Stimulated activated CD4-positive, alpha-beta T cell treated with anti-CD3 and anti-CD28 coated beads, Interleukin-1b, Interleukin-23, amount 100 ng/mL, for 1 hour (primary cell): Measurements from ENCODE around the gene ZNF771.
"Not testable (repeated sequence)": the region's sequence is repeated elsewhere in the genome, so short reads cannot be mapped to it uniquely, and the experiment has no call there.

Source experiments
- DNase-seq, 2 donors: peaks; one replicate each; pipeline ENCODE4 v3.0.0-alpha.2; 2020; ENCODE audit warnings: low read depth in 2 of 2

Gene ZNF771

DNA sequence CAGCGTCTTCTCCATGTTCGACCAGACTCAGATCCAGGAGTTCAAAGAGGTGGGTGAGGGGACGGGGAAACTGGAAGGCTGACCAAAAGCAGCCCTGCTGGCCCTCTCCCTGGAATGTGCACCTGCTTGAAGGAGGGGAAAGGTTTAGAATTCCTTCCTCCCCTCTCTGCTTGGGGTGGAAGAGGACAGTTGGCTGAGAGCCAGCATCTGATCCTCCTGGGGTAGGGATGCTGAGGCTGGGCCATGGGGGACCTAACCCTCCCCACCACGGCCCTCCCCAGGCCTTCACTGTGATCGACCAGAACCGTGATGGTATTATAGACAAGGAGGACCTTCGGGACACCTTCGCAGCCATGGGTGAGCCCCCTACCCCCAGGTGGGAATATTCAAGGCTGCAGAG lies 31.5 kb upstream of the ZNF771 start:
- no peak for DNase-seq

DNA sequence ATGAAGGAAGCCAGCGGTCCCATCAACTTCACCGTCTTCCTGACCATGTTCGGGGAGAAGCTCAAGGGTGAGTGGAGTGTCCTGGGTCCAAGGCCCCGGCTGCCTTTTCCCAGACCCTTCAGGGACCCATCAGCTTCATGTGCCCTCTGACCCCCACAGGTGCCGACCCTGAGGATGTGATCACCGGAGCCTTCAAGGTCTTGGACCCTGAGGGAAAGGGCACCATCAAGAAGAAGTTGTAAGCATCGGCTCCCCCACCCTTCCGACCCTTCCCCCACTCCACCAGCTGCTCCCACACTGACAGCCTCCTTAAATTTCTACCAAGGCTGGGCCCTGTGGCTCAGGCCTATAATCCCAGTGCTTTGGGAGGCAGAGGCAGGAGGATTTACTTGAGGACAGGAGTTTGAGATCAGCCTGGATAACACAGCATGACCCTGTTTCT lies 30.9 kb upstream of the ZNF771 start:
- no peak for DNase-seq

DNA sequence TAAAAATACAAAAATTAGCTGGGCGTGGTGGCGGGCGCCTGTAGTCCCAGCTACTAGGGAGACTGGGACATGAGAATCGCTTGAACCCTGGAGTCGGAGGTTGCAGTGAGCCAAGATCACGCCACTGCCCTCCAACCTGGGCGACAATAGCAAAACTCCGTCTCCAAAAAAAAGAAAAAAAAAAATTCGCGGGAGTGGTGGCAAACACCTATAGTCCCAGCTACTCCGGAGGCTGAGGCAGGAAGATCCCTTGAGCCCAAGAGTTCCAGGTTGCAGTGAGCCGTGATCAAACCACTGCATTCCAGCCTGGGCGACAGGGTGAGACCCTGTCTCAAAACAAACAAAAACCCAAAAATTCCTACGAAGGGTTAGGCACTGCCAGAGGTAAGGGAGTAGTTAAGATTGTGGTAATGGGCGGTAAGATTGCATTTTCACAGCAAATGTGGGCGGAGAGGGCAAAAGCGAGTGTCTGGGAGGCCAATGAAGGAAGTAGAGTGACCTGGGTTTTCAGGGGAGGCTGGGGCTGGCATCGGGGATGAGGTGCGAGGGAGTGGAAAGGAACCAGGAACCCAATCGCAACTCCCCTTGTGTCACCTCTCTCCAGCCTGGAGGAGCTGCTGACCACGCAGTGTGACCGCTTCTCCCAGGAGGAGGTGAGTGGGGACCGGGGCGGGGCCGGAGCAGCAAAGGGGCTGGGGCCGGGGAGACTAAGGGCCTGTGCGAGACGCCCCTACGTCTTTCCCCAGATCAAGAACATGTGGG lies 30.2 kb upstream of the ZNF771 start:
- no peak for DNase-seq

DNA sequence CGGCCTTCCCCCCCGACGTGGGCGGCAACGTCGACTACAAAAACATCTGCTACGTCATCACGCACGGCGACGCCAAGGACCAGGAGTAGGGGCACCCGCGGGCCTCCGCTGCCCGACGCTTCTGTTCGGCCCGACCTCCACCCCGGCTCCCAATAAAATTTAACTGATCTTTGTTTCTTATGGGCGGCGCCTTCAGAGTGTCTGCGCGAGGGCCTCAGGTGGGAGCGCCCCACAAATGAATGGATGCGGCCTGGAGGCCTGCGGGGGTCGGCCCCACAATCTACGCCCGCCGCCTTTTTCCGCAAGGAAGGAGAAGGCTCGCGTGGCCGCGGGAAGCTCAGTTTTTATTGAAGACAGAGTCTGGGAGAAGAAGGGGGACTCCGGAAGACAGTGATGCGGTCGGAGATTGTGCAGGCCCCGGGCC lies 29.6 kb upstream of the ZNF771 start:
- DNase-seq: peak; percentile 72 to 73

DNA sequence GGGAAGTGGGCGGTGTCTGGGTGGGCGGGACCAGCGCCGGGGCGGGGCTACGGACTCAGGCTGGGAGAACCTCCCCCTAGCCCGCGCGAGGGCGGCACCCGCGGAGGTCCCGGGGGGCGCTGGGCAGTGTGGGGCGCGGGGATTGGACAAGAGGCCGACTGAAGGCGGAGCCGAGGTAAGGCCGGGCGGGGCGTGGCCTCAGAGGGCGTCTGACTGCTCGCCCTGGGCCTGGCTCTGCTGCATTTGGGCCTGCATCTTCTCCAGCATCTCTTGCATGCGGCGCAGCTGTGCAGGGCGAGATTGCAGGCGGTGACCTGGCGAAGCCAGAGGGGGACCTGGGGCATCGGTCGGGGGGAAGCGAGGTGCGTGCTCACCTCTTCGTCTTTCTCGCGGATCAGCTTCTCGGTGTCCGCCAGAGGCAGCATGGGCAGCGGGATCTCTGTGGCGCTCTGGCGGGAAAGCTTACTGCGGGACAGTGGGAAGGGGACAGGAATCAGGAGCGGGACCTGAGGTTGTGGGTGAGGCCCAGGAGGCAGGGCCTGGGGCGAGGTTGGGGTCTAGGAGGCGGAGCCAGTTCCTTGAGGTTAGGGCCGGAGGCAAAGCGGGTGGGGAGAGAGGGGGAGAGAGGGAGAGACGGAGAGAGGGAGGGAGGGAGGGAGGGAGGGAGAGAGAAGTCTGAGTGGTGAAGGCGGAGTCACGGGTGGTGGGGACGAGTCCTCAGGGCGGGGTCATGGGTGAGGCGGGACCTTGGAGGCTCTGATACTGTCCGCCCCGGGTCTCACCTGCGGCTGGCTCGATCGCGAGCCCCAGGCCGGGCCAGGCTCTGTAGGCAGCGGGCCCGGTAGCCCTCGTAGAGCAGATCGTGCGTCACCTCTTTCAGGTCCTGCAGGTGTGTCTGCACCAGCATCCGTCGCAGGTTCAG lies 28.9 kb upstream of the ZNF771 start:
- peak; percentile 99 to 100 for DNase-seq

DNA sequence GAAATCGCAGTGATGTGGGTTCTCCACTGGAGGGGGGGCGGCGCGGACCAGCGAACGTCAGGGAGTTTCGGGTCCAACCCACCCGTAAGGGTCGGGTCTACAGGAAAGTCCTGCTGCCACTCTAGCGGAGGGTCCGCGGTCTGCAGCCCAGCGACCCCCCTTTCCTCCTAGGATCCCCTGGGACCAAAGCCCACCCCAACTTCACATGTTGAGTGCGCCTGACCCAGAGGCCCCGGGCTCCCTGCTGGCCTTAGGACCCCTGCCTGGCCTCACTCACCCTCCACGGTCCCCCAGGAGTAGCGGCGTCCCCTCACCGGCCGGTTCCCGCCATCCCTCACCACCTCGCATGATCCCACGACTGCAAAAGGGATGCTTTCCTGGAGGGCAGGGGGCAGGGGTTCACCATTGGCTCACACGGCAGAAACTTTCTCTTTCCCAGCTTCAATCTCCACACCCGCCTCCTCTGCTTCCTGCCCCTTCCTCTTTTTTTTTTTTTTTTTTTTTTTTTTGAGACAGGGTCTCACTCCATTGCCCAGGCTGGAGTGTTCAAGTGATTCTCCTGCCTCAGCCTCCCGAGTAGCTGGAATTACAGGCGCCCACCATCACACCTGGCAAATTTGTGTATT lies 28.1 kb upstream of the ZNF771 start:
- no peak for DNase-seq

DNA sequence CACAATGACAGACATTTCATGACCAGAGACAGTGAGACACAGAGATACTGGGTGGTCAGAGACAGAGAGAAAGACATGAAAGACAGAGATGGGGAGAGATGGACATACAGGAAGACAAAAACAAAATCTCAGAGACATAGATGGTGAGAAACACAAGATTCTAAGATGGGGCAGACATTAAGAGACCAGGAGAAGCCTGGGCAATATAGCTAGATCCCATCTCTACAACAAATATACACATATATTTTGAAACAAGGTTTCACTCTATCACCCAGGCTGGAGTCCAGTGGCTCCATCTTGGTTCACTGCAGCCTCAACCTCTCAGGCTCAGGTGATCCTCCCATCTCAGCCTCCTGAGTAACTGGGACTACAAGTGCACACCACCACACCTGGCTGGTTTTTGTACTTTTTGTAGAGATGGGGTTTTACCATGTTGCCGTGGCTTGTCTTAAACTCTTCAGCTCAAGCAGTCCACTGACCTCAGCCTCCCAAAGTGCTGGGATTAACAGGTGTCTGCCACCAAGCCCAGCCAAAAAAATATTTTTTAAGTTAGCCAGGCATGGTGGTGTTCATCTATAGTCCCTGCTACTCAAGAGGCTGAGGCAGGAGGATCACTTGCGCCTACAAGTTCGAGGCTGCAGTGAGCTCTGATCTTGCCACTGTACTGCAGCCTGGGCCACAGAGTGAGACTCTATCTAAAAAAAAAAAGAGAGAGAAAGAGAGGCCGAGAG lies 27.2 kb upstream of the ZNF771 start:
- DNase-seq: no peak

DNA sequence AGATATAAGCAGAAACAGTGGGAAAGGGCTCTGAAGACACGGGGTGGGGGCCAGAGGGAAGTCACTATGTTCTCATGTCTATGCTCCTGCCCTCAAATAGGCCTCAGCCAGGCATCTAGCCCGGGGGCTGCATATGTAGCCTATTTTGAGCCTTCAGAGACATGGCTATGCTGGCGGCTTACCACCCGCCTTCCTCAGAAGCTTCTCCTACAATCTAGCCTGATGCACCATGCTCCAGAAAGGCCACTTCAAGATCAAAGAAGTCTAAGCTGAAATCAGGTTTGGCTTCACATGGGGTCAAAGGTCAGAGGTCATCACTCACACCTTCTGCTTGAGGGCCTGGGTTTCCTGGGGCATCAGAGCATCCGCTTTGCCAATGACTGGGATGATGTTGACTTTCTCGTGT lies 26.6 kb upstream of the ZNF771 start:
- DNase-seq: no peak

DNA sequence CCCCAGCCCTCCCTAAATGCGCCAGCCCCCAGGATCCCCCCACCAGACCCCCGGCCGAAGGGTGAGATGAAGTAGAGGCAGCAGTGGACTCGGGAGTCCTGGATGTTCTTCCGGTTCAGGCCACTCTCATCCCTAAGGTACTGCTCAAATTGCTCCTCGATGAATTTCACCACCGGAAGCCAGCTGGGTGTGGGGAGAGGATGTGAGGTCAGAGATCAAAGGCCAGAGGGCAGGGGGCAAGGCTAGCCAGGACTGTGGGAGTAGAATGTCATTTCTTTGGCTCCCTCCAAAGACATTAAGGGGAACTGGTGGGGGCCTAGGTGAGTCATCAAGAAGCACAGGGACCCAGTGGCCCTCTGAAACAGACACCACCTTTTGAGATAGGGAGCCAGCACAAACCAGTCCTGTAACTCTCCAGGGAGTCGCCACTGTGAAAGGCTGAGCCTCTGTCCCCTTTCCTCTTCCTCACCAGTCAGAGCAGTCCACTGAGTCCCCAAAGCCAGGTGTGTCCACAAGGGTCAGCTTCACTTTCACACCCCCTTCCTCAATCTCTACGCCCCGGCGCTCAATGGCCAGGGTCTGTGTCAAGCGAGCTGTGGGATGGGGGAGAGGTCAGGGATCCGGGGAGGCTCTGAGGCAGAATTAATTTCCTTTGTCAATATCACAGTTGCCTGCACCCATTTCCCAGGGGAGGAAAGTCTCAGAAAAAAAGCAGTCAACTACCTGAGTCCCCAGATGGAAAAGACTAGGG lies 25.9 kb upstream of the ZNF771 start:
- no peak for DNase-seq

DNA sequence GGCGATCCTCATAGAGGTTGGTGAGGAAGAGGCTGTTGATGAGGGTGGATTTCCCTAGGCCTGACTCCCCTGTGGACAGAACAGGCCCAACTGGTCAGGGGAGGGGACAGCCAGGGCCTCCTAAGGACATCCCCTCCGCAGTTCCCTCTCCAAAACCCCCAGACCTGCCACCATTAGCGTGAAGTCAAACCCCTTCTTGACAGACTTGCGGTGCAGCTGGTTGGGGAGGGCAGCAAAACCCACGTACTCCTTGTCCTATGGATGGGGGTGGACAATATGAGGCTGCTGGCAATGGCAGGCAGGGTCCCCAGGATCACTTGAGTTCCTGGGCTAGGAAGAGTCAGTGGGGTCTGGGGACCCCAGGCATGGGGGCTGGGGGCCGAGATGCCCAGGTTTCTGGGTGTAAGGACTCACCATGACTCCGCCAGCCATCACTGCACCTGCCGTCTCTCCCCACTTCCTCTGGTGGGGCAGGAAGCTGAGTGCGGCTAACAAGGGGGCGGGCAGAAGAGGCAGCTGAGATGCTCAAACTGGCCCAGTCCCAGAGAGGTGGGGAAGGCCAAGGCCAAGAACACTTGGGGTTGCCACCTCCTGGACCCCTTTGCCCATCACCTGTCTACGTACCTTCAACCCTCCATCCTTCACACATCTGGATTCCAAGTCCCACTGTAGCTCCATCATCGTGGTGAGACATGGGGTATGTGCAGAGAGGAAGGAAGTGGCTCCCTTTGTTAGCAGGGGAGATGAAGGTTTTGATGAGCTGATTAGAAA lies 25.1 kb upstream of the ZNF771 start, which contains the start of gene SEPTIN1:
Gene SEPTIN1, minus strand, starts transcription at position 451 of the 771 bp plus-strand sequence. Its CDS starts 19 bp downstream, at position 432.
- DNase-seq: no peak

DNA sequence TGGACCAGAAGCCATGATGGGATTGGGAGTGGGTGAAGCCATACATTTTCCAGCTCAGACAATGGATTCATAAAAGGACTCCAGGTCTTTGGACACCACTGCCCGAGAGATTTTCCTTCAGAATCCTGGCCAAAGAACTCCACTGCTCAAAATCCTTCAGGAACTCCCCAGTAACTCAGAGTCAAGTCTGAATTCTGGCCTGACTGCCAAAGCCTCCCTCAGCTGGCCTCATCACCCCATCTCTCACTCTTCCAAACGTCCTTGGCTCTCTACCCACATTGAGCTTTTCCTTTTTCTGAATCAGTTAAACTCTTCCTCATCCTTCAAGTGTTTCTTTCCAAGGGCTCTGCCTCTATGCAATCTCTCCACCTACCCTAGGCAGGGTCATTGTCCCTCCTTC lies 23.9 kb upstream of the ZNF771 start:
- no peak for DNase-seq

DNA sequence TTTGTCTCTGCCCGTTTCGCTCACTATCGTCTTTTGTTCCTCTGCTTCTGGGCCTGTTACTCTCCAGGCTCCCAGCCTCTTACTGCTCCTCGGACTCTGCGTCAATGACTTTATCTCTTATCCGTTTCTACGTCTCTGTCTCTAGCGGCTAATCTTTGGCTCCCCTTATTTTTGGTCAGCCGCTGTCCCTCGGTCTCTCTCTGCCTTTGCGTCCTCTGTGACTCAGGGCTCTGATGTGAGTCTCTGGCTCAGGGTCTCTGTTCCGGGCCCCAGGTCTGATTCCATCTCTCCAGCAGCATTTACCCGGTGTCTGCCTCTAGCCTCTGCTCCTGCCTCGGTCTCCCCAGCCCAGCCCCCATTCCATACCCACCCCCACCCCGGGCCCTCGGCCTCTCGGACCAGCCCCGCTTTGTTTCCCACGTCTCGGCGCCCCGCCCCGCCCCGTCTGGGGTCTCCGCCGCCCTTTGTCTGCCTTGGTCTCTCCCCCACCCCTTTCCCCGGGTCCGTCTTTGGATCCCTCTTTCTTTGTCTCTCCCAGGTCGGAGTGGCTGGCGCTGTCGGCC lies 12.7 kb upstream of the ZNF771 start:
- no peak for DNase-seq

DNA sequence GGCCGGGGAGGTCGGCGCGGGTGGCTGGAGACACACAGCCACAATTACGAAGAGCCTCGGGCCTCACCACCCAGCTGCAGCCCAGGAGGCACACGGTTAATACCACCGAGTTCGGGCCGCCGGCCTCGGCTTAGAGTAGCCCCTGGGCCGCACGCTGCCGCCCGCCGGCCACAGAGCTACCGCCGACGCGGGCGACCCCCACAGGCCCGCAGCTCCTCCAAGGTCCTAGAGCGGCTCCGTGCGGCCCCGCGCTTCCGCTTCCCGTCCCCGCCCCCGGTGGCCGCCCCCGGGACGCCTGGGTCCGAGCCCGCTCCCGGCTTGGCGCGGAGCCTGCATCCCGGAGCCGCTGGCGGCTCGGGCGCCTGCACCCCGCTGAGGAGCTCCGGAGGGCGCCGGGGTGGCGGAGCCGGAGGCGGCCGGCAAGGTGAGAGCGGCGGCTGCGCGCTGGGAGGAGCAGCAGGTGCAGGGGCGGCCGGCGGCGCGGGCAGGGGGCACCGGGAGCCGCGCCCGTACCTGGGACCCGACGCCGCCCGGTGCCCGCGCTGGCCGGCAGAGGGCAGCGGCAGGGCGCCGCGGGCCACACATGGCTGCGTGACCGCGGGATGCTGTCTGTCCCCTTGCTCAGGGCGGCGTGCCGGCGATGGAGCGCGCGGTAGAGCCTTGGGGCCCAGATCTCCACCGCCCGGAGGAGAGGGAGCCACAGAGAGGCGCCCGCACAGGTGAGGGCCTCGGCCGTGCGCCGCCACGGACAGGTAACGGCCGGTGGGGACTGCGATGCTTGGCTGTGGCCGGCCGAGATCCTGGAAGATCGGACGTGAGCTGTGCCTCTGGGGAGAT lies 12.0 kb upstream of the ZNF771 start, which contains the start of gene ZNF48:
Gene ZNF48, plus strand, starts transcription at position 266 of the 837 bp plus-strand sequence. Its CDS starts 375 bp downstream, at position 641.
- DNase-seq: peak in 1 of 2 donors; percentile 34

DNA sequence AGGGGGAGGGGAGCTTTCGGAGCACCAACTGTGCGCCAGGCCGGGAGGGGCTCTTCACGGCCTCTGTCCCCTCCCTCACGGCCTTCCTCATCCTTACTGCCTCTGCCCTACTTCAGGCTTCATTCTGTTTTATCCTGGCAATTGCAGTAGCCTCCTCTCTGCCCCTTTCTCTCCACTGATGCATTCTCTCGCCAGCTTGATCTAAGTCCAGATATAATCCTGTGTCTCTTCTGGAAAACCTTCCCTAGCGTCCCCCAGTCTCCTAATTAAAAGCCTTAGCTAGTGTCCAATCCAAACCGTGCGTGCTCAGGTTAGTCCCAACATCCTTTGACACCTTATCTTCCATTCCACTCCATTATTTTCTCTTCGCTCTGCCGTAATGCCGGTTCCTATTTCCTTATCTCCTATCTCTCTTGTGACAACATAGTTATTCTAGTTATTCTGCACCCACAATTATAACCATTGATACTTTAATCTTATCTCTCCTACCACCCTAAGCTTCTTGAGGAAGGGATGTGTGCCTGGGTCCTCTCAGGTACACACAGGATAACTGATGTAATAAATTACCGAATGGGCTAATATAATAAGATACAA lies 11.3 kb upstream of the ZNF771 start:
- no peak for DNase-seq

DNA sequence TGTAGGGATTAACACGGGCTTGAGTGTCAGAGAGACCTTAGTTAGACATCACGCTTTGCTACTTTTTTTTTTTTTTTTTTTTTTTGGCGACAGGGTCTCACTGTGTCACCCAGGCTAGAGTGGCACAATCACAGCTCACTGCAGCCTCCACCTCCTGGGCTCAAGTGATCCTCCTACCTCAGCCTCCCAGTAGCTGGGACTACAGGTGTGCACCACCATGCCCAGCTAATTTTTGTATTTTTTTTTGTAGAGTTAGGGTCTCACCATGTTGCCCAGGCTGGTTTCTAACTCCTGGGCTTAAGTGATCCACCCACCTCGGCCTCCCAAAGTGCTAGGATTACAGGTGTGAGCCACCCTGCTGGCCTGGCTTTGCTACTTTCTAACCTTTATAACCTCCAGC lies 10.8 kb upstream of the ZNF771 start:
- DNase-seq: not testable (repeated sequence)

DNA sequence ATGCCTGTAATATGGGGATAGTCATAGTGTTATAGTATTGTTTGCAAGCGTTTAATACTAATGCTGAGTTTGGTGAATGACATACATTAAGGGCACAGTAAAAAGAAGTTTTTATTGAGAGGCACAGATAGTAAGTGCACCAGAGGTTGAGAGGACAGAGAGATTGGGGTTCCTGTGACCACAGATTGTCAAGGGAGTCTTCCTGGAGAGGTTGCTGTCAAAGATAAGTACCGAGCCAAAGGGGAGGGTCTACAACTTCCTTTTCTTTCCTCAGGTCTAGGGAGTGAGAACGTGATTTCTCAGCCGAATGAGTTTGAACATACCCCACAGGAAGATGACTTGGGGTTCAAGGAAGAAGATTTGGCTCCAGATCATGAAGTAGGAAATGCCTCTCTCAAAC lies 10.3 kb upstream of the ZNF771 start:
- DNase-seq: no peak

DNA sequence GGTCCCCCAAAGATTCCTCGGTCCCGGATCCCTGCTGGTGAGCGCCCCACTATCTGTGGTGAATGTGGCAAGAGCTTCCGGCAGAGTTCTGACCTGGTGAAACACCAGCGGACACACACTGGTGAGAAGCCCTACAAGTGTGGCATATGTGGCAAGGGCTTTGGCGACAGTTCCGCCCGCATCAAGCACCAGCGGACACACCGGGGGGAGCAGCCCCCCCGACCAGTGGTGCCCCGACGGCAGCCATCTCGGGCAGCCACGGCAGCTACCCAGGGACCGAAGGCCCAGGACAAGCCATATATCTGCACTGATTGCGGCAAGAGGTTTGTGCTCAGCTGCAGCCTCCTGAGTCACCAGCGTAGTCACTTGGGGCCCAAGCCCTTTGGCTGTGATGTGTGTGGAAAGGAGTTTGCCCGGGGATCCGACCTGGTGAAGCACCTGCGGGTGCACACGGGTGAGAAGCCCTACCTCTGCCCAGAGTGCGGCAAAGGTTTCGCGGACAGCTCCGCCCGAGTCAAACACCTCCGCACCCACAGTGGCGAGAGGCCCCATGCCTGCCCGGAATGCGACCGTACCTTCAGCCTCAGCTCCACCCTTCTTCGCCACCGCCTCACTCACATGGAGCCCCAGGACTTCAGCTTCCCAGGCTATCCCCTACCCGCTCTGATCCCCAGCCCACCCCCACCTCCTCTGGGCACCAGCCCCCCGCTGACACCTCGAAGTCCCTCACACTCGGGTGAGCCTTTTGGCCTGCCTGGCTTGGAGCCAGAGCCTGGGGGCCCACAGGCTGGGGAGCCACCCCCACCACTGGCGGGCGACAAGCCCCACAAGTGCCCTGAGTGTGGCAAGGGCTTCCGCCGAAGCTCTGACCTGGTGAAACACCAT lies 9.4 kb upstream of the ZNF771 start:
- no peak for DNase-seq
